Lower lobe of right lung (tissue), 2 donors: Measurements from ENCODE around the gene PCGF3. TPM values are rescaled to one million over a fixed set of nuclear protein-coding genes. Genes with fewer than 3 reads are reported as not detected.

Experiments
- ATAC-seq, 2 donors: fragments of 200-7000 bp; cut with Tn5 transposase; one replicate each; pipeline ENCODE4 v1.9.1; 2020 to 2022; ENCODE audit warnings: mild to moderate bottlenecking in 2 of 2, moderate library complexity in 2 of 2
- DNase-seq: peaks from one replicate; pipeline ENCODE4 v3.0.0-alpha.2; 2020
- H3K27ac ChIP-seq: fragments of 200-600 bp; one replicate; pipeline ENCODE4 v1.8.0; 2022
- H3K27me3 ChIP-seq: fragments of 200-600 bp; one replicate; pipeline ENCODE4 v1.8.0; 2022; ENCODE audit warnings: low read depth
- H3K36me3 ChIP-seq: fragments of 200-600 bp; one replicate; pipeline ENCODE4 v1.8.0; 2022; ENCODE audit warnings: mild to moderate bottlenecking
- H3K4me1 ChIP-seq: fragments of 200-600 bp; one replicate; pipeline ENCODE4 v1.8.0; 2022
- H3K4me3 ChIP-seq: fragments of 200-600 bp; one replicate; pipeline ENCODE4 v1.8.0; 2022; ENCODE audit warnings: mild to moderate bottlenecking
- H3K9me3 ChIP-seq: fragments of 200-600 bp; one replicate; pipeline ENCODE4 v1.8.0; 2022
- CTCF ChIP-seq: fragments of 200-600 bp; IDR thresholded peaks from one replicate; pipeline ENCODE4 v1.8.0; 2022; ENCODE audit warnings: antibody characterized with exemption, mild to moderate bottlenecking
- intact Hi-C: fragments of 100-400 bp; cut with DNase I; formaldehyde crosslinking; loops from one replicate; pipeline ENCODE4 v1.11.0; 2022
- total RNA-seq: library from RNA; stranded (reverse); fragmentation: NEBNext Ultra II Directional; extraction: Animal tissue kit (Norgen Biotek cat#: 25700); gene quantifications from one replicate; pipeline ENCODE4 v1.2.1, GENCODE V29; 2021
- donor health status: DM: no; HTN: yes; CAD: no; lungs with severe emphysema.

The PCGF3 gene
- total RNA-seq, 1 donor from 2014 or later: 44.8 TPM

- Histone ChIP-seq H3K4me3 (no peak overlapping the region), H3K4me1 (peaks cover 7% of the 10 kb centered on the region), H3K27ac (no peak overlapping the region), H3K36me3 (peaks cover 16% of the 10 kb centered on the region), H3K27me3 (no peaks in the 10 kb centered on the region), H3K9me3 (no peaks in the 10 kb centered on the region)
- ATAC-seq (no peak), DNase-seq (no peak)
- intact Hi-C loops: no loop called here
- no peak for TF ChIP-seq CTCF
Measured at GRCh38 chr4:718460-718859, 12.8 kb downstream of the PCGF3 start.

- intact Hi-C loops: no loop called here
- H3K4me3 ChIP-seq: no peak overlapping the region
Measured at GRCh38 chr4:720111-720860, 14.7 kb downstream of the PCGF3 start.

GRCh38 chr4:721261-722168, 15.9 kb downstream of the PCGF3 start:
- no peak overlapping the region for H3K27ac ChIP-seq
- no peak for TF ChIP-seq CTCF
- H3K4me3 ChIP-seq: no peak overlapping the region
- intact Hi-C loops: no loop called here
- no peaks in the 10 kb centered on the region for H3K27me3 ChIP-seq
- no peak for DNase-seq
- H3K4me1 ChIP-seq: peaks cover 15% of the 10 kb centered on the region
- no peaks in the 10 kb centered on the region for H3K9me3 ChIP-seq
- ATAC-seq: peak; percentile 15 to 37
- H3K36me3 ChIP-seq: peaks cover 11% of the 10 kb centered on the region

More at GRCh38 chr4:720111-720860, 14.7 kb downstream of the PCGF3 start:
- Histone ChIP-seq H3K27ac (no peak overlapping the region), H3K4me1 (peaks cover 7% of the 10 kb centered on the region), H3K27me3 (no peaks in the 10 kb centered on the region), H3K9me3 (no peaks in the 10 kb centered on the region), H3K36me3 (peaks cover 11% of the 10 kb centered on the region)
- no peak for TF ChIP-seq CTCF
- ATAC-seq (no peak), DNase-seq (no peak)

- peaks cover 11% of the 10 kb centered on the region for H3K36me3 ChIP-seq
- H3K4me1 ChIP-seq: peaks cover 22% of the 10 kb centered on the region
- DNase-seq: no peak
- no peaks in the 10 kb centered on the region for H3K27me3 ChIP-seq
- intact Hi-C loops: no loop called here
- H3K9me3 ChIP-seq: no peaks in the 10 kb centered on the region
- ATAC-seq: no peak
- H3K27ac ChIP-seq: no peak overlapping the region
- no peak for TF ChIP-seq CTCF
- H3K4me3 ChIP-seq: no peak overlapping the region
Measured at GRCh38 chr4:722169-722725, 16.6 kb downstream of the PCGF3 start.

GRCh38 chr4:722851-723360, 17.3 kb downstream of the PCGF3 start:
- intact Hi-C loops: no loop called here
- H3K36me3 ChIP-seq: peaks cover 11% of the 10 kb centered on the region
- peaks cover 23% of the 10 kb centered on the region for H3K4me1 ChIP-seq
- no peak overlapping the region for H3K27ac ChIP-seq
- no peak overlapping the region for H3K4me3 ChIP-seq
- TF ChIP-seq CTCF: no peak
- ATAC-seq: no peak
- DNase-seq: no peak
- H3K27me3 ChIP-seq: no peaks in the 10 kb centered on the region
- no peaks in the 10 kb centered on the region for H3K9me3 ChIP-seq
